ENCODE data around the gene PCDHA1.
A peak's percentile ranks its signal among the peaks of the same experiment; 100 is the strongest.
"Not testable (repeated sequence)": the region's sequence is repeated elsewhere in the genome, so short reads cannot be mapped to it uniquely, and the experiment has no call there.

Gene PCDHA1

DNA sequence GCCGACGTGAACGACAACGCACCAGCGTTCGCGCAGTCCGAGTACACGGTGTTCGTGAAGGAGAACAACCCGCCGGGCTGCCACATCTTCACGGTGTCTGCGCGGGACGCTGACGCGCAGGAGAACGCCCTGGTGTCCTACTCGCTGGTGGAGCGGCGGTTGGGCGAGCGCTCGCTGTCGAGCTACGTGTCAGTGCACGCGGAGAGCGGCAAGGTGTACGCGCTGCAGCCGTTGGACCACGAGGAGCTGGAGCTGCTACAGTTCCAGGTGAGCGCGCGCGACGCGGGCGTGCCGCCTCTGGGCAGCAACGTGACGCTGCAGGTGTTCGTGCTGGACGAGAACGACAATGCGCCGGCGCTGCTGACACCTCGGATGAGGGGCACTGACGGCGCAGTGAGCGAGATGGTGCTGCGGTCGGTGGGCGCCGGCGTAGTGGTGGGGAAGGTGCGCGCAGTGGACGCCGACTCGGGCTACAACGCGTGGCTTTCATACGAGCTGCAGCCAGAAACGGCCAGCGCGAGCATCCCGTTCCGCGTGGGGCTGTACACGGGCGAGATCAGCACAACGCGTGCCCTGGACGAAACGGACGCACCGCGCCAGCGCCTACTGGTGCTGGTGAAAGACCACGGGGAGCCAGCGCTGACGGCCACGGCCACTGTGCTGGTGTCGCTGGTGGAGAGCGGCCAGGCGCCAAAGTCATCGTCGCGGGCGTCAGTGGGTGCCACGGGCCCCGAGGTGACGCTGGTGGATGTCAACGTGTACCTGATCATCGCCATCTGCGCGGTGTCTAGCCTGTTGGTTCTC lies 64.1 kb downstream of the PCDHA1 start:
- not testable (repeated sequence) for DNase-seq (ENCODE audit: low spot score)

DNA sequence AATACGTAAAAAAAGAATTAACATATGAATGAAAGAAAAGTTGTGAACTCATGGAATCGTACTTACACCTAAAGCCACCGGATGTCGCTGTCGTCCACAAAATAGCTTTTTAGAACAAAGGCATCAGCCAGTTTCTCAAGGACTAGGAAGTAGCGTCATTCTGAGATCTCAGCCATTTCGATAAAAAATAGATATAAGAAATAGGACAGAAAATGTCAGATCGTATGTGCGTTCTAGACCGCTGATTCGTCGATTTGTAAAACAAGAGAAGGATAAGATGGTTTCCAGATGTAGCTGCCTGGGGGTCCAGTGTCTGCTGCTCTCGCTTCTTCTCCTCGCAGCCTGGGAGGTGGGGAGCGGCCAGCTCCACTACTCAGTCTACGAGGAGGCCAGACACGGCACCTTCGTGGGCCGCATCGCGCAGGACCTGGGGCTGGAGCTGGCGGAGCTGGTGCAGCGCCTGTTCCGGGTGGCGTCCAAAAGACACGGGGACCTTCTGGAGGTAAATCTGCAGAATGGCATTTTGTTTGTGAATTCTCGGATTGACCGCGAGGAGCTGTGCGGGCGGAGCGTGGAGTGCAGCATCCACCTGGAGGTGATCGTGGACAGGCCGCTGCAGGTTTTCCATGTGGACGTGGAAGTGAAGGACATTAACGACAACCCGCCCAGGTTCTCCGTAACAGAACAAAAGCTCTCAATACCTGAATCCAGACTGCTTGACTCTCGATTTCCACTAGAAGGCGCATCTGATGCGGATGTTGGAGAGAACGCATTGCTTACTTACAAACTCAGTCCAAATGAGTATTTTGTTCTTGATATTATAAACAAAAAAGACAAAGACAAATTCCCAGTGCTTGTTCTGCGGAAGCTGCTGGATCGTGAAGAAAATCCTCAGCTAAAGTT lies 70.1 kb downstream of the PCDHA1 start, which contains the start of gene PCDHA10:
Gene PCDHA10, plus strand, starts transcription at position 126 of the 903 bp plus-strand sequence. Its CDS starts 152 bp downstream, at position 278.
- peak; percentile 61 for DNase-seq (ENCODE audit: low spot score)

DNA sequence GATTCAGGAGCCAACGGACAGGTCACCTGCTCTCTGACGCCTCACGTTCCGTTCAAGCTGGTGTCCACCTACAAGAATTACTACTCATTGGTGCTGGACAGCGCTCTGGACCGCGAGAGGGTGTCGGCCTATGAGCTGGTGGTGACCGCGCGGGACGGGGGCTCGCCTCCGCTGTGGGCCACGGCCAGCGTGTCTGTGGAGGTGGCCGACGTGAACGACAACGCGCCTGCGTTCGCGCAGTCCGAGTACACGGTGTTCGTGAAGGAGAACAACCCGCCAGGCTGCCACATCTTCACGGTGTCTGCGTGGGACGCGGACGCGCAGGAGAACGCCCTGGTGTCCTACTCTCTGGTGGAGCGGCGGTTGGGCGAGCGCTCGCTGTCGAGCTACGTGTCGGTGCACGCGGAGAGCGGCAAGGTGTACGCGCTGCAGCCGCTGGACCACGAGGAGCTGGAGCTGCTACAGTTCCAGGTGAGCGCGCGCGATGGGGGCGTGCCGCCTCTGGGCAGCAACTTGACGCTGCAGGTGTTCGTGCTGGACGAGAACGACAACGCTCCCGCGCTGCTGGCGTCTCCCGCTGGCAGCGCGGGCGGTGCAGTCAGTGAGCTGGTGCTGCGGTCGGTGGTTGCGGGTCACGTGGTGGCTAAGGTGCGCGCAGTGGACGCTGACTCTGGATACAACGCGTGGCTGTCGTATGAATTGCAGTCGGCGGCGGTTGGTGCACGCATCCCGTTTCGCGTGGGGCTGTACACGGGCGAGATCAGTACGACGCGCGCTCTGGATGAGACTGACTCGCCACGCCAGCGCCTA lies 71.4 kb downstream of the PCDHA1 start:
- DNase-seq (ENCODE audit: low spot score) = no peak

- no peak for DNase-seq (ENCODE audit: low spot score)
These were observed 72.0 kb downstream of the PCDHA1 start for GRCh38 chr5:140857987-140858240.

- DNase-seq (ENCODE audit: low spot score) = no peak
These were observed 76.7 kb downstream of the PCDHA1 start for GRCh38 chr5:140862441-140863295.

DNA sequence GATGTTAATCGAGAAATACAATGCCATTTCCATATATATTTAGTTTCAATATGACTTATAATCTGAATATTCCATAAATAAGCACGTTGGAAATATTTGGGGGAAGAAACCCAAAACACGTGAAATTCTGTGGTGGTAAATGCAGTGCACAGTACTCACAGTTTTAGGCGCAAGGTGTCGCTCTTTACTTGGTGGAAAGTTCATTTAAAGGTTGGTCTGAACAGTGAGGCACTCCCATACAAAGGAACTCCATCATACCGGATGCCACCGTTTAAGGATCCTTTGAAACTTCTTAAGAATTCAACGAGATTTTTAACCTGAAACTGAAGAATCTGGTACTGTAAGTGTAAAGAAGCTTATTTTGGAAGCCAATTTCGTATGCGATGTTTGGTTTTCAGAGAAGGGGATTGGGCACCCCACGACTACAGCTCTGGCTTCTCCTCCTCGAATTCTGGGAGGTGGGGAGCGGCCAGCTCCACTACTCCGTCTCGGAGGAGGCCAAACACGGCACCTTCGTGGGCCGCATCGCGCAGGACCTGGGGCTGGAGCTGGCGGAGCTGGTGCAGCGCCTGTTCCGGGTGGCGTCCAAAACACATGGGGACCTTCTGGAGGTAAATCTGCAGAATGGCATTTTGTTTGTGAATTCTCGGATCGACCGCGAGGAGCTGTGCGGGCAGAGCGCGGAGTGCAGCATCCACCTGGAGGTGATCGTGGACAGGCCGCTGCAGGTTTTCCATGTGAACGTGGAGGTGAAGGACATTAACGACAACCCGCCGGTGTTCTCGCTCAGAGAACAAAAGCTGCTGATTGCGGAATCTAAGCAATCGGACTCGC lies 83.0 kb downstream of the PCDHA1 start, which contains the start of gene PCDHA11:
Gene PCDHA11, plus strand, starts transcription at position 237 of the 834 bp plus-strand sequence. Its CDS starts 147 bp downstream, at position 384.
- DNase-seq (ENCODE audit: low spot score) = peak; percentile 5

GRCh38 chr5:140869555-140869886 lies 83.6 kb downstream of the PCDHA1 start:
- DNase-seq (ENCODE audit: low spot score) = peak; percentile 15

DNA sequence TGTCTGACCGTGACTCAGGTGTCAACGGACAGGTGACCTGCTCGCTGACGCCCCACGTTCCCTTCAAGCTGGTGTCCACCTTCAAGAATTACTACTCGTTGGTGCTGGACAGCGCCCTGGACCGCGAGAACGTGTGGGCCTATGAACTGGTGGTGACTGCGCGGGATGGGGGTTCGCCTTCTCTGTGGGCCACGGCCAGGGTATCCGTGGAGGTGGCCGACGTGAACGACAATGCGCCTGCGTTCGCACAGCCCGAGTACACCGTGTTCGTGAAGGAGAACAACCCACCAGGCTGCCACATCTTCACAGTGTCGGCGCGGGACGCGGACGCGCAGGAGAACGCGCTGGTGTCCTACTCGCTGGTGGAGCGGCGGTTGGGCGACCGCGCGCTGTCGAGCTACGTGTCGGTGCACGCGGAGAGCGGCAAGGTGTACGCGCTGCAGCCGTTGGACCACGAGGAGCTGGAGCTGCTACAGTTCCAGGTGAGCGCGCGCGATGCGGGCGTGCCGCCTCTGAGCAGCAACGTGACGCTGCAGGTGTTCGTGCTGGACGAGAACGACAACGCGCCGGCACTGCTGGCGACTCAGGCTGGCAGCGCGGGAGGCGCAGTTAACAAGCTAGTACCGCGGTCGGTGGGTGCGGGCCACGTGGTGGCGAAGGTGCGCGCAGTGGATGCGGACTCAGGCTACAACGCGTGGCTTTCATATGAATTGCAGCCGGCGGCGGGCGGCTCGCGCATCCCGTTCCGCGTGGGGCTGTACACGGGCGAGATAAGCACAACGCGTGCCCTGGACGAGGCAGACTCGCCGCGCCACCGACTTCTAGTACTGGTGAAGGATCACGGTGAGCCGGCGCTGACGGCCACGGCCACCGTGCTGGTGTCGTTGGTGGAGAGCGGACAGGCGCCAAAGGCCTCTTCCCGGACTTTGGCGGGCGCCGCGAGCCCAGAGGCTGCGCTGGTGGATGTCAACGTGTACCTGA lies 84.6 kb downstream of the PCDHA1 start:
- DNase-seq (ENCODE audit: low spot score) = no peak

GRCh38 chr5:140875085-140876065 lies 89.4 kb downstream of the PCDHA1 start, which contains the start of gene PCDHA12:
TSS of gene PCDHA12 (plus strand) at chr5:140875308. CDS start at chr5:140875473, 165 bp downstream.
- peak; percentile 5 for DNase-seq (ENCODE audit: low spot score)

GRCh38 chr5:140876541-140877261 lies 90.8 kb downstream of the PCDHA1 start:
- not testable (repeated sequence) for DNase-seq (ENCODE audit: low spot score)

DNA sequence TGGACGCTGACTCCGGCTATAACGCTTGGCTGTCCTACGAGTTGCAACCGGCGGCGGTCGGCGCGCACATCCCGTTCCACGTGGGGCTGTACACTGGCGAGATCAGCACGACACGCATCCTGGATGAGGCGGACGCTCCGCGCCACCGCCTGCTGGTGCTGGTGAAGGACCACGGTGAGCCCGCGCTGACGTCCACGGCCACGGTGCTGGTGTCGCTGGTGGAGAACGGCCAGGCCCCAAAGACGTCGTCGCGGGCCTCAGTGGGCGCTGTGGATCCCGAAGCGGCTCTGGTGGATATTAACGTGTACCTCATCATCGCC lies 91.3 kb downstream of the PCDHA1 start:
- no peak for DNase-seq (ENCODE audit: low spot score)

GRCh38 chr5:140881889-140882590 lies 96.1 kb downstream of the PCDHA1 start, which contains the start of gene PCDHA13:
TSS of gene PCDHA13 (plus strand) at chr5:140882124. CDS start at chr5:140882269, 145 bp downstream.
- DNase-seq (ENCODE audit: low spot score) = no peak

- peak; percentile 10 for DNase-seq (ENCODE audit: low spot score)
These were observed 96.6 kb downstream of the PCDHA1 start for GRCh38 chr5:140882591-140882899.

DNA sequence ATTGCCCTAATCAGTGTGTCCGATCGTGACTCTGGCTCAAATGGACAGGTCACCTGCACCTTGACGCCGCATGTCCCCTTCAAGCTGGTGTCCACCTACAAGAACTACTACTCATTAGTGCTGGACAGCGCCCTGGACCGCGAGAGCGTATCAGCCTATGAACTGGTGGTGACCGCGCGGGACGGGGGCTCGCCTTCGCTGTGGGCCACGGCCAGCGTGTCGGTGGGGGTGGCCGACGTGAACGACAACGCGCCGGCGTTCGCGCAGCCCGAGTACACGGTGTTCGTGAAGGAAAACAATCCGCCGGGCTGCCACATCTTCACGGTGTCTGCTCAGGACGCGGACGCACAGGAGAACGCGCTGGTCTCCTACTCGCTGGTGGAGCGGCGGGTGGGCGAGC lies 97.4 kb downstream of the PCDHA1 start:
- no peak for DNase-seq (ENCODE audit: low spot score)

- DNase-seq (ENCODE audit: low spot score) = no peak
These were observed 98.2 kb downstream of the PCDHA1 start for GRCh38 chr5:140883927-140884697.

GRCh38 chr5:140916325-140916724 lies 130.4 kb downstream of the PCDHA1 start:
- DNase-seq (ENCODE audit: low spot score) = no peak

Measured in NAMALWA (cell line).